Thymus (tissue), 11 donors: ENCODE data around the gene AFF3. TPM values are rescaled to one million over a fixed set of nuclear protein-coding genes. Genes with fewer than 3 reads are reported as not detected.
"Not testable (repeated sequence)": the region's sequence is repeated elsewhere in the genome, so short reads cannot be mapped to it uniquely, and the experiment has no call there.

Source experiments
- DNase-seq, 9 donors: peaks; one replicate each; pipeline ENCODE4 v3.0.0-alpha.2; 2013; ENCODE audit warnings: low spot score in 9 of 9, low read depth in 6 of 9, missing footprints in 1 of 9
- H3K27ac ChIP-seq, 2 donors: one replicate each; pipeline ENCODE4 v1.5.1; 2013; ENCODE audit warnings: control low read depth in 1 of 2, low read depth in 1 of 2, low read length in 1 of 2, mild to moderate bottlenecking in 1 of 2, moderate library complexity in 1 of 2
- H3K27me3 ChIP-seq, 2 donors: one replicate each; pipeline ENCODE4 v1.5.1; 2013; ENCODE audit warnings: low read length in 1 of 2; ENCODE audit not compliant: control insufficient read depth in 2 of 2, insufficient read depth in 1 of 2
- H3K36me3 ChIP-seq, 2 donors: one replicate each; pipeline ENCODE4 v1.5.1; 2013; ENCODE audit warnings: low read length in 1 of 2, mild to moderate bottlenecking in 1 of 2, moderate library complexity in 1 of 2; ENCODE audit not compliant: control insufficient read depth in 2 of 2, insufficient read depth in 2 of 2
- H3K4me1 ChIP-seq, 2 donors: one replicate each; pipeline ENCODE4 v1.5.1; 2013; ENCODE audit warnings: low read length in 2 of 2; ENCODE audit not compliant: control insufficient read depth in 2 of 2, insufficient read depth in 2 of 2
- H3K4me3 ChIP-seq, 2 donors: one replicate each; pipeline ENCODE4 v1.5.1; 2013; ENCODE audit warnings: low read length in 2 of 2, control low read depth in 1 of 2, mild to moderate bottlenecking in 1 of 2
- H3K9me3 ChIP-seq, 2 donors: one replicate each; pipeline ENCODE4 v1.5.1; 2013; ENCODE audit warnings: low read length in 1 of 2, mild to moderate bottlenecking in 1 of 2; ENCODE audit not compliant: control insufficient read depth in 2 of 2, insufficient read depth in 1 of 2
- WGBS: extraction: QIAGEN DNeasy Blood & Tissue Kit; methylation state at CpG from one replicate; pipeline ENCODE4 v1.1.7; 2013; 5-methylcytosine and 5-hydroxymethylcytosine counted together
- polyA plus RNA-seq: library from polyadenylated mRNA; stranded (reverse); fragments of 200-250 nt; gene quantifications from one replicate; pipeline ENCODE4 v1.2.3, GENCODE V29; 2013
- total RNA-seq: library from RNA; stranded (reverse); fragments of 120-200 nt; gene quantifications from one replicate; pipeline ENCODE4 v1.2.4, GENCODE V29; 2013
- donor health status: healthy.

The AFF3 gene
- total and polyA plus RNA-seq, 2 donors: 5.3 to 9.7 TPM

DNA sequence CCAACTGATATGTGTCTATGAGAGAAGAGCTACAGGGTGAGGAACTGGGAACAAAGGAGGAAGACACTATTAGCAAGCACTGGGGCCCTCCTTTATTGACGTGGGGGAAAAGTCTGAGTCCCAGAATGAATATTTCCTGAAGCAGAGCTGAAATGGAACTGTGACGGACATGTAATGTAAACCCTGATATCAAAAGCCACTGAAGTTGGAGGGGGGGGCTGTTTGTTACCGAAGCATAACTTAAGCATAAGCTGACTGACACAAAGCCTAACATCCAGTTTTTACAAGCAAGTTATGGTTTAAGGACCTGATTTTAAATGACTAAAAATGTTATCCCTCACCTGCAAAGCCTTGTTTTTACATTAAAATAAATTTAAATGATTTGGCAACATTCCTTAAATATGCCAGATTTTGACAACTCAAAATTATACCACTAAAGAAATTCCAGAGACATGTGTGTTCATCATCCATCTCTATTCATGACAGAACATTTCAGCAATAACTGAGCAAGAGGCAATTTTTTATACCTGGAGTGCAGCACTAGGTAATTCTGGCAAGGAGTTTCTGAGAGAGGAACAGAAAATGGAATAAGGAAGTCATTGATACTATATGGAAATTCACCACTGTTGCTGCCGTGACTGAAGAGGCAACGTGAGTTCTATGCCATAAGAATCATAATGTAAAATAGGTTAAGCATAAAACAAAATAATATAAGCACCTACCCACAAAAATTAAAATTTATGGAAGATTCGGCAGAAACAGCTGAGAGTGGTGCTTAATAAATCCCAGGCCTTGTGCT, 186.0 kb downstream of the AFF3 start:
- WGBS: 95% methylated on average over 6 of the region's 6 CpGs
- H3K4me3 ChIP-seq: no peak overlapping the region
- DNase-seq: no peak
- no peaks in the 10 kb centered on the region for H3K27me3 ChIP-seq
- no peaks in the 10 kb centered on the region for H3K9me3 ChIP-seq
- H3K36me3 ChIP-seq: no peaks in the 10 kb centered on the region
- peaks cover 3 to 6% of the 10 kb centered on the region in 2 donors for H3K4me1 ChIP-seq
- H3K27ac ChIP-seq: no peak overlapping the region

- Histone ChIP-seq H3K9me3 (no peaks in the 10 kb centered on the region), H3K36me3 (no peaks in the 10 kb centered on the region), H3K4me3 (no peak overlapping the region), H3K27ac (no peak overlapping the region), H3K27me3 (no peaks in the 10 kb centered on the region), H3K4me1 (no peaks in the 10 kb centered on the region)
- 99% methylated on average over 2 of the region's 2 CpGs for WGBS
- no peak for DNase-seq
Measured at GRCh38 chr2:99953750-99954149, 188.6 kb downstream of the AFF3 start.

DNA sequence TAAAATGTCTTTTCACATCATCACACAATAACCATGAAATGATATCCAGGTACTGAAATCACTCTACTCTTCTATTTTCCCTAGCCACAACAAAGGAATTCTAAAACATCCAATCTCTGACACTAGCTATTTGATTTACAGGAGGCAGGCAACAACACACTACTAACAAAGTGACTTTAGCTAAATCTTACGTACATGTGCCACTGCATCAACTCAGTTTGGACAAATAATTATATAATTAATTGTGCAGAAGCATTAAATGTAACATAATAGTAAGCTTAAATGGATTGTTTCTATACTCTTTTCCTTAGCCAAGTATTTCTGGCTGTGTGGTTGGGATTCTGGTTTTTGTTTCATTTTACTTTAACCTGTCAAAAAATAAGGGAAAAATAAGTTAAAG, 192.4 kb downstream of the AFF3 start:
- DNase-seq: no peak
- Histone ChIP-seq H3K27me3 (no peaks in the 10 kb centered on the region), H3K4me1 (no peaks in the 10 kb centered on the region), H3K27ac (no peak overlapping the region), H3K36me3 (no peaks in the 10 kb centered on the region), H3K4me3 (no peak overlapping the region), H3K9me3 (no peaks in the 10 kb centered on the region)
- 96% methylated on average over 1 of the region's 1 CpG for WGBS

DNA sequence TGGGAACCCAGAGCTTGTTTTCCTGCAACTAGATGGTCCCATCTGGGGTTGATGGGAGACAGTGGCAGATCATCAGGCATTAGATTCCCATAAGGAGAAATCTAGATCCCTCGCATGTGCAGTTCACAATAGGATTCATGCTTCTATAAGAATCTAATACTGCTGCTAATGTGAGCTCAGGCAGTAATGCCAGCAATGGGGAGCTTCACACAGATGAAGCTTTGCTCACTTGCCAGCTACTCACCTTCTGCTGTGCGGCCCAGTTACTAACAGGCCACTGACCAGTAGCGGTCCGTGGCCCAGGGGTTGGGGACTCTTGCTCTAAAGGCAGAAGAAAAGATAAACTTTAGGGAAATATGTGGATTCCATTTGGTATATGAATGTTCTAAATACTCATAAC, 192.9 kb downstream of the AFF3 start:
- no peak for DNase-seq
- Histone ChIP-seq H3K9me3 (no peaks in the 10 kb centered on the region), H3K4me3 (no peak overlapping the region), H3K4me1 (no peaks in the 10 kb centered on the region), H3K36me3 (no peaks in the 10 kb centered on the region), H3K27ac (no peak overlapping the region), H3K27me3 (no peaks in the 10 kb centered on the region)
- 98% methylated on average over 4 of the region's 4 CpGs for WGBS

GRCh38 chr2:99948010-99948409, 194.4 kb downstream of the AFF3 start:
- 97% methylated on average over 5 of the region's 5 CpGs for WGBS
- Histone ChIP-seq H3K27ac (no peak overlapping the region), H3K27me3 (no peaks in the 10 kb centered on the region), H3K4me1 (no peaks in the 10 kb centered on the region), H3K4me3 (no peak overlapping the region), H3K9me3 (no peaks in the 10 kb centered on the region), H3K36me3 (no peaks in the 10 kb centered on the region)
- DNase-seq: no peak

DNA sequence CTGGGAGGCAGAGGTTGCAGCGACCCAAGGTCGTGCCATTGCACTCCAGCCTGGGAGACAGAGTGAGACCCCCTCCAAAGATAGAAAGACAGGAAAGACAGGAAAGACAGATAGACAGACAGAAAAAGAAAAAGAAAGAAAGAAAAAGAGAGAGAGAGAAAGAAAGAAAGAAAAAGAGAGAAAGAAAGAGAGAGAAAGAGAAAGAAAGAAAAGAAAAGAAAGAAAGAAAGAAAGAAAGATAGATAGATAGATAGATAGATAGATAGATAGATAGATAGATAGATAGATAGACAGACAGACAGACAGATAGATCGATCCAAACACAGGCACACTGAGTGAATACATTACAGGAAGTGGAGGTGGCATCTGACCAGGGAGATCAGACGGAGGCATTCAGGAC, 195.0 kb downstream of the AFF3 start:
- 95% methylated on average over 4 of the region's 4 CpGs for WGBS
- DNase-seq, H3K4me1 ChIP-seq: not testable (repeated sequence)

GRCh38 chr2:99944019-99944418, 198.4 kb downstream of the AFF3 start:
- 98% methylated on average over 4 of the region's 4 CpGs for WGBS
- Histone ChIP-seq H3K27ac (no peak overlapping the region), H3K9me3 (no peaks in the 10 kb centered on the region), H3K4me3 (no peak overlapping the region), H3K4me1 (no peaks in the 10 kb centered on the region), H3K27me3 (no peaks in the 10 kb centered on the region), H3K36me3 (no peaks in the 10 kb centered on the region)
- DNase-seq: no peak

More for the DNA sequence above, 195.0 kb downstream of the AFF3 start:
- H3K9me3 ChIP-seq, H3K4me3 ChIP-seq, H3K27me3 ChIP-seq, H3K36me3 ChIP-seq, H3K27ac ChIP-seq: not testable (repeated sequence)

- H3K27me3 ChIP-seq: no peaks in the 10 kb centered on the region
- H3K4me3 ChIP-seq: no peak overlapping the region
- no peaks in the 10 kb centered on the region for H3K4me1 ChIP-seq
- no peaks in the 10 kb centered on the region for H3K36me3 ChIP-seq
- 98% methylated on average over 6 of the region's 6 CpGs for WGBS
- no peak for DNase-seq
- H3K9me3 ChIP-seq: no peaks in the 10 kb centered on the region
- H3K27ac ChIP-seq: no peak overlapping the region
Measured at GRCh38 chr2:99942561-99943347, 199.6 kb downstream of the AFF3 start.

DNA sequence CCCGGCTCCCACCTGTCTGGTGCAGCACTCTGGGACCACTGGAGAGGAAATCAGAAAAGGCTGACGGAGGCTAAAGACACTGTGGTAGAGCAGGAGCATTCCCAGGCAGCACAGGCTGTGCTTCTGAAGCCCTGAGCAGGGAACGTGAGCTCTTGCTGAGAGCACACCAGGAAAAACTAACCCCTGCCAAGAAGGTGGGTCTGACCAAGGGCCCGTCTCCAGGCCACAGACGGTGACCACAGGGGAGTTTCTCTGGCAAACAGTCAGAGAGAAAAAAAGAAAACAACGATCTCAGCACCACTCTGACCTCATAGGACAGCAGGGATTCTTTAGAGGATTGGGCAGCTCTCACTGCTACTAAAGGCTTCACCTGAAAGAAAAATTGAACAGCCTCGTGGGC, 201.4 kb downstream of the AFF3 start:
- Histone ChIP-seq H3K4me3 (no peak overlapping the region), H3K9me3 (no peaks in the 10 kb centered on the region), H3K4me1 (no peaks in the 10 kb centered on the region), H3K36me3 (no peaks in the 10 kb centered on the region), H3K27ac (no peak overlapping the region), H3K27me3 (no peaks in the 10 kb centered on the region)
- 92% methylated on average over 7 of the region's 7 CpGs for WGBS
- DNase-seq: no peak
